C4-2B (cell line): ENCODE data around the gene ADSS1.

ENCODE experiments used
- CTCF ChIP-seq: fragments of 450-650 bp; conservative IDR thresholded peaks from 2 replicates; pipeline ENCODE4 v1.5.1; 2017; ENCODE audit warnings: mild to moderate bottlenecking
- ZFX ChIP-seq: fragments of 450-650 bp; IDR thresholded peaks from 2 replicates; pipeline ENCODE4 v1.6.1; 2017

GRCh38 chr14:104692939-104693315 is 31.1 kb upstream of the ADSS1 start:
- TF ChIP-seq CTCF (no peak), ZFX (no peak)
